ENCODE data around the gene HOPX.
A peak's percentile ranks its signal among the peaks of the same experiment; 100 is the strongest.

Gene HOPX

DNA sequence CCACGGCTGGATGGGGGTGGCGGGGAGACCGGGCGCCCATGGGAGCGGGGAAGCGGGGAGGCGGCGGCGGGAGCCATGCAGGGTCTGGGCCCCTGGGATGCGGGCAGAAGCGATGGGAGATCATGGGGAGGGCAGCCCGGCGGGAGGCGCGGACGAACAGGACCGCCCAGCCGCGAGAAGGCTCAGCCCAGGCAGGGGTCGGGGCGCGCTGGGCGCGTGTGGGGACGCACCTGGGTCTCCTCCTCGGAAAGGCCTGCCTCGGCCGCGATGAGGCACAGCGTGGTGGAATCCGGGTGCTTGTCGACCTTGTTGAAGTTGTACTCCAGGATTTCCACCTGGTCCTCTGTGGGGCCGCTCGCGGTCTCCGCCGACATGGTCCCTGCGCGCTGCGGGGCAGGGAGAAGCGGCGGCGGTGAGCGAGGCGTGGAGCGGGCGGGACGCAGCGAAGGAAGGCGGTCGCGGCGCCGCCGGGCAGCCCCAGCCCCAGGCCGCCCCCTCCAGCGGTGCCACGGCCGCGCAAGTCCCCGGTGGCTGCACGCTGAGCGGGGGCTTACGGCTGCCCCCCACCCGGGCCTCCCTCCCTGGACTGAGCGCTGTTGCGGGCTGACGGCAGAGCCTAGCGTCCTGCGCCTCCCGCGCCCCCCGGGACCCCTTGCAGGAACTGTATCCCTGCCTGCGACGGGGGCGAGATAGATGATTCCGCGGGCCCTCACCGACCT is 25.3 kb downstream of the HOPX start:
- Histone ChIP-seq H3K36me3 (ENCODE audit: insufficient read depth, low read length) (no peaks in the 10 kb centered on the region), H2AFZ (ENCODE audit: low read length, unreplicated experiment) (peak overlapping the region; percentile 78), H3K4me3 (ENCODE audit: low read depth, low read length) (peak overlapping the region; percentile 81), H3K27ac (ENCODE audit: low read depth, low read length) (no peak overlapping the region), H3K27me3 (ENCODE audit: insufficient read depth, low read length) (peaks cover 19% of the 10 kb centered on the region), H3K4me1 (ENCODE audit: control insufficient read depth, insufficient read depth, low read length, unreplicated experiment) (peaks cover 16% of the 10 kb centered on the region), H3K79me2 (ENCODE audit: control insufficient read depth, insufficient read depth, low read length, unreplicated experiment) (no peaks in the 10 kb centered on the region)

- Histone ChIP-seq H3K4me3 (ENCODE audit: low read depth, low read length) (peak overlapping the region; percentile 81), H2AFZ (ENCODE audit: low read length, unreplicated experiment) (peak overlapping the region; percentile 78)
Observed at GRCh38 chr4:56655209-56655626, 25.9 kb downstream of the HOPX start.

DNA sequence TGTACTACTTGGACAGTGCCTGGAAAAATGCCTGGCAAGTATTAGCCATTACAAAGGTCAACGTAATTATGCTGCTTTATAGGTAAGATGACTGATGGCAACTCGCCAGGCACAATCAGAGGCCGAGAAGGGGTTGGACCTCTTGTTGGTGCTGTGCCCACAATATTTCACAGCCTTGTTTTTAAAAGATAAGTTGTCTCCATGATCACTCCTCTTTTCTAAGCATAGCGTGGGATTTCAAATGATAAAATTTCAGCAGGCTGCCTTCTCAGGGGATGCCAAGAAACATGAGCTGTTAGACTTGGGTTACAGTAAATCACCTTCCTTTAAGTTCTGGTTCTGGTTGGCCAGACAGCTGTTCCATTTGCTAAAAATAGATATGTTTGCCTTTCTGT is 26.9 kb downstream of the HOPX start:
- Histone ChIP-seq H3K27me3 (ENCODE audit: insufficient read depth, low read length) (peaks cover 19% of the 10 kb centered on the region), H3K4me1 (ENCODE audit: control insufficient read depth, insufficient read depth, low read length, unreplicated experiment) (peaks cover 16% of the 10 kb centered on the region), H3K4me3 (ENCODE audit: low read depth, low read length) (no peak overlapping the region), H3K79me2 (ENCODE audit: control insufficient read depth, insufficient read depth, low read length, unreplicated experiment) (no peaks in the 10 kb centered on the region), H3K36me3 (ENCODE audit: insufficient read depth, low read length) (no peaks in the 10 kb centered on the region), H3K27ac (ENCODE audit: low read depth, low read length) (no peak overlapping the region), H2AFZ (ENCODE audit: low read length, unreplicated experiment) (no peak overlapping the region)

More at GRCh38 chr4:56655209-56655626, 25.9 kb downstream of the HOPX start:
- Histone ChIP-seq H3K79me2 (ENCODE audit: control insufficient read depth, insufficient read depth, low read length, unreplicated experiment) (no peaks in the 10 kb centered on the region), H3K27me3 (ENCODE audit: insufficient read depth, low read length) (peaks cover 19% of the 10 kb centered on the region), H3K36me3 (ENCODE audit: insufficient read depth, low read length) (no peaks in the 10 kb centered on the region), H3K27ac (ENCODE audit: low read depth, low read length) (no peak overlapping the region), H3K4me1 (ENCODE audit: control insufficient read depth, insufficient read depth, low read length, unreplicated experiment) (peaks cover 16% of the 10 kb centered on the region)

DNA sequence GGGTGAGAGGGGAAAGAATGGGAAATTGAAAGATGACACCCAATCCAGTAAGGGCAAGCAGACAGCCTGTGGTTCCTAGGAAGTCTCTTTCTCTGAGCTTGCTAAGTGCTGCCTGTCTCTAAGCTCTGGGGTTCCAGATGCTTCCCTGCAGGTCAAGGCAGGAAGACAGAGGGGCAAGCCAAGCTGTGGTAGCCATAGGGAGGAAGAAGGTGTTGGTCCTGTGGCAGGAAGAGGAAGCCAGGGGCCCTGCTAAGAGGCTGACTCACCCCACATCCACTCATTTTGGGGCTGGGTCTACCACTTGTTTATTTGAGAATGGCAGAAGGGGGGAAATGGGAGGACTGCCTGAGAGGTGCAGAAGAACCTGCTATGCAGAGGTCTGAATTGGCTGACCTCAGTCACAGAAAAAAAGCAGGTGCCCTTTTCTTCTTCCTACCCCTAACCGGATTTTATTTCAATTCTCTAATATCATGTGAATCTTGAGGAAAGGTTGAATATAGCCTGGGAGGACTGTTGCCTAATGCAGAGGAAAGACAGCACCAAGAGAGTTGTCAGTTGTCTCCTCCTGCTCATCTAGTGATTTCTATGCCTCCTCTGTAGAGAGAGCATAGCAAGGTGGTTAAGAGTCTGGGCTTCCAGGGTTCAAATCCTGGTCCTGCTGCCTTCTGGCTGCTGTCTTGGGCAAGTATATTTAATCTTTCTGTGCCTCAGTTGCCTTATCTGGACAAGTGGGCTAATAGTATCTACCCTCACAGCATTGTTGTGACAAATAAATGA is 27.4 kb downstream of the HOPX start:
- H3K27ac ChIP-seq (ENCODE audit: low read depth, low read length), result no peak overlapping the region
- H3K27me3 ChIP-seq (ENCODE audit: insufficient read depth, low read length), result peaks cover 19% of the 10 kb centered on the region
- no peaks in the 10 kb centered on the region for H3K36me3 ChIP-seq (ENCODE audit: insufficient read depth, low read length)
- H3K4me3 ChIP-seq (ENCODE audit: low read depth, low read length), result no peak overlapping the region
- H3K4me1 ChIP-seq (ENCODE audit: control insufficient read depth, insufficient read depth, low read length, unreplicated experiment), result peaks cover 16% of the 10 kb centered on the region
- H3K79me2 ChIP-seq (ENCODE audit: control insufficient read depth, insufficient read depth, low read length, unreplicated experiment), result no peaks in the 10 kb centered on the region
- H2AFZ ChIP-seq (ENCODE audit: low read length, unreplicated experiment), result no peak overlapping the region

- peaks cover 23% of the 10 kb centered on the region for H3K4me1 ChIP-seq (ENCODE audit: control insufficient read depth, insufficient read depth, low read length, unreplicated experiment)
- no peak overlapping the region for H3K4me3 ChIP-seq (ENCODE audit: low read depth, low read length)
- H3K79me2 ChIP-seq (ENCODE audit: control insufficient read depth, insufficient read depth, low read length, unreplicated experiment), result no peaks in the 10 kb centered on the region
- H3K36me3 ChIP-seq (ENCODE audit: insufficient read depth, low read length), result no peaks in the 10 kb centered on the region
- H2AFZ ChIP-seq (ENCODE audit: low read length, unreplicated experiment), result no peak overlapping the region
- H3K27me3 ChIP-seq (ENCODE audit: insufficient read depth, low read length), result peaks cover 12% of the 10 kb centered on the region
- no peak overlapping the region for H3K27ac ChIP-seq (ENCODE audit: low read depth, low read length)
Observed at GRCh38 chr4:56652196-56652595, 28.9 kb downstream of the HOPX start.

- no peak overlapping the region for H3K27ac ChIP-seq (ENCODE audit: low read depth, low read length)
- H3K4me1 ChIP-seq (ENCODE audit: control insufficient read depth, insufficient read depth, low read length, unreplicated experiment), result peaks cover 23% of the 10 kb centered on the region
- no peak overlapping the region for H3K4me3 ChIP-seq (ENCODE audit: low read depth, low read length)
- no peaks in the 10 kb centered on the region for H3K79me2 ChIP-seq (ENCODE audit: control insufficient read depth, insufficient read depth, low read length, unreplicated experiment)
- H2AFZ ChIP-seq (ENCODE audit: low read length, unreplicated experiment), result no peak overlapping the region
- H3K36me3 ChIP-seq (ENCODE audit: insufficient read depth, low read length), result 0 out of 2 replicates have a peak, but pooled peaks cover 3% of the 10 kb centered on the region
- peaks cover under 1% of the 10 kb centered on the region; the same call in 1 of the 2 replicates for H3K27me3 ChIP-seq (ENCODE audit: insufficient read depth, low read length)
Observed at GRCh38 chr4:56651056-56651350, 30.1 kb downstream of the HOPX start.

DNA sequence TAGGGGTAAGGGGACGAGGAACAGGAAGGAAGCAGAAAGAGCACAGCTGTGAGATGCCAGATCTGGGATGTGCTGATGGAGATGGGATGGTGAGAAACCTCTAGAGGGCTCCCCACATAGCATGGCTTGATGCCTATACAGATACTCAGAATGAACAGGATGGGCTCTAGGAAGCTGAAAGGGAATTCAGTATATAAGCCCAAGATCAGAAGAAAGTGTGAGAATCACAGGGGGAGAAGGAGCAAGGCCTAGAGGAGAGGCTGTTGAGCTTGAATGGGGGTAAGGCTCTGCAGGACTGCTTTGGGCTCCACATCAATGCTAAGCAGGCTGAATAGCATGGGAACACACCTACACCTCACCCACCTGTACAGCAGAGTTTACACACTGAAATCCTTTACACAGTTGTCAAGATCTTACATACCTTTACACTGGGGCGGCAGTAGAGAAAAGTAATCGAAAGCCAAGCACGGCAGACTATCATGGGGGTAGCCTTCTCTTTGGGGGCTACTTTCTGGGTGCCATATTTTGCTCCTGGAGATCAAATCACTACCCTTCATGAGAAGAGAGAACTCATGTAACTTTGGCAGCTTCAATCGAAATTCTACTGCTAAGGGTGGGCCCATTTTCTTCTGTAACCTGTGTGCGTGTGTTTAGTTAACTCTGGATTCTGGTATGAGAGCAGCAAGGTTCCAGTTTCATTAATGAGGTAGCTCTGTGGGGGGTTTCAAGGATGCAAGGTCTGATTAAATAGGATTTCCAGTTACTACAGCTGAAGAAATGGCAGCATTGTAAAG is 30.6 kb downstream of the HOPX start:
- Histone ChIP-seq H3K36me3 (ENCODE audit: insufficient read depth, low read length) (0 out of 2 replicates have a peak, but pooled peaks cover 3% of the 10 kb centered on the region), H3K4me3 (ENCODE audit: low read depth, low read length) (no peak overlapping the region), H3K4me1 (ENCODE audit: control insufficient read depth, insufficient read depth, low read length, unreplicated experiment) (peaks cover 23% of the 10 kb centered on the region), H3K27ac (ENCODE audit: low read depth, low read length) (no peak overlapping the region), H3K79me2 (ENCODE audit: control insufficient read depth, insufficient read depth, low read length, unreplicated experiment) (no peaks in the 10 kb centered on the region), H3K27me3 (ENCODE audit: insufficient read depth, low read length) (no peaks in the 10 kb centered on the region), H2AFZ (ENCODE audit: low read length, unreplicated experiment) (no peak overlapping the region)

DNA sequence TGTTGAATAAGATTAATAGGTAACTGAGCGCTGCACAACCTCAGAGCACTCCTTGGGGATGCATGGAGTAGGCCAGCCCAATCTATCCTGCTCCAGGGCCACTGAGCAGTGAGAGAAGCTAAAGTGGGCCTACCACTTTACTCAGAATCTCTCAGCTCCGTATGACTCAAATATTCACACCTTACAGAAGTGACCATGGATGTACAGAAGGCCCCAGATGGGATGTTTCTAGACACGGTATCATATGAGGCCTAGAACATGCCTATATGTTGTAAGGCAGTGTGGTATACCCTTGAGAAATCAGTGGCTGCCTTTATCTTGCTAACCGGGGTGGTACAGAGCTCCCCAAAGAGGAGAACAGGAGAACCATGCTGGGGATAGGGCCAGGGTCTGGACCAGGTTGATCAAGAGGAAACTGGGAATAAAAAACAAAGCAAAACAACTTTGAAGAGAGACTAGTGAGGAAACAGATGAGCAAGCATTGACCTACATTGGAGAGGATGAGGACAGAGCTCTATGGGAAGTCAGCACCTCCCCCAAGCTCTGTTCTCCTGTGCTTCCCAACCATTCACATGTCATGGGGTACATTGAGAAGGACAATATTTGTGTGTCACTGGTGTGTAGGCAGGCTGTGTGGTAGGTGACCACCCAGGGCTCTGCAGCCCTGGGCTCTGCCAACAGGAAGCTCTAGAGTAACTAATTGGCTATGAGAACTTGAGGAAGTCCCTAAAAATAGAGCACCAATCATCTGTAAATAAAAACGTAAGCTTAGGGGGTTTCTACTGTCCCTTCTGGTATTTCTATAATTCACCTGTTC is 31.4 kb downstream of the HOPX start:
- Histone ChIP-seq H3K27me3 (ENCODE audit: insufficient read depth, low read length) (no peaks in the 10 kb centered on the region), H3K36me3 (ENCODE audit: insufficient read depth, low read length) (0 out of 2 replicates have a peak, but pooled peaks cover 3% of the 10 kb centered on the region), H2AFZ (ENCODE audit: low read length, unreplicated experiment) (no peak overlapping the region), H3K27ac (ENCODE audit: low read depth, low read length) (no peak overlapping the region), H3K4me3 (ENCODE audit: low read depth, low read length) (no peak overlapping the region), H3K4me1 (ENCODE audit: control insufficient read depth, insufficient read depth, low read length, unreplicated experiment) (peaks cover 21% of the 10 kb centered on the region), H3K79me2 (ENCODE audit: control insufficient read depth, insufficient read depth, low read length, unreplicated experiment) (no peaks in the 10 kb centered on the region)

DNA sequence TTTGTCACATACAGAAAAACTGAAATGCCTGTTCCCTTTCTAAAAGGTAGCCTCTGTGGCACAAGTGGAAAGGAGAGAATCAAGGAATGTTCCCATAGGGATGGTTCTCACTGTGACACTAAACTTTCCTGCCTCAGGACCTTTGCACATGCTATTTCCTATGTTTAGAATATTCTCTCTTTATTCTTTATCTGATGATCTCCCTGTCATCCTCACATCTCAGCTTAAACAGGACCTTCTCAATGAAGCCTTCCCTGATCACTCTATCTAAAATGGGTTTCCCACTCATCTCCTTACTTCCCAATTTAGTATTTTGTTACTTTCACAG is 32.3 kb downstream of the HOPX start:
- no peak overlapping the region for H3K4me3 ChIP-seq (ENCODE audit: low read depth, low read length)
- 0 out of 2 replicates have a peak, but pooled peaks cover 3% of the 10 kb centered on the region for H3K36me3 ChIP-seq (ENCODE audit: insufficient read depth, low read length)
- no peaks in the 10 kb centered on the region for H3K79me2 ChIP-seq (ENCODE audit: control insufficient read depth, insufficient read depth, low read length, unreplicated experiment)
- H3K4me1 ChIP-seq (ENCODE audit: control insufficient read depth, insufficient read depth, low read length, unreplicated experiment), result peaks cover 12% of the 10 kb centered on the region
- no peak overlapping the region for H2AFZ ChIP-seq (ENCODE audit: low read length, unreplicated experiment)
- no peaks in the 10 kb centered on the region for H3K27me3 ChIP-seq (ENCODE audit: insufficient read depth, low read length)
- H3K27ac ChIP-seq (ENCODE audit: low read depth, low read length), result no peak overlapping the region

Data from ACC112 (cell line).